HepG2 (cell line): ENCODE data around the gene AGAP1. TPM values are rescaled to one million over a fixed set of nuclear protein-coding genes. Genes with fewer than 3 reads are reported as not detected.

Source experiments
- AHDC1 ChIP-seq: sonication (generic); formaldehyde crosslinking; IDR thresholded peaks from 2 replicates; pipeline ENCODE4 v1.5.1; 2020; ENCODE audit warnings: mild to moderate bottlenecking, missing genetic modification reagents, borderline replicate concordance
- BRCA1 ChIP-seq: sonication (generic); formaldehyde crosslinking; IDR thresholded peaks from 2 replicates; pipeline ENCODE4 v1.4.0; 2020; ENCODE audit warnings: missing genetic modification reagents
- CEBPB ChIP-seq: IDR thresholded peaks from 2 replicates; pipeline ENCODE4 v1.6.1; 2011; ENCODE audit warnings: low read depth, low read length, improper control_type of control experiment, borderline replicate concordance
- FOXJ3 ChIP-seq: sonication (generic); formaldehyde crosslinking; IDR thresholded peaks from 2 replicates; pipeline ENCODE4 v1.4.0; 2020; ENCODE audit warnings: missing genetic modification reagents, mild to moderate bottlenecking, borderline replicate concordance
- IRX3 ChIP-seq: sonication (generic); formaldehyde crosslinking; IDR thresholded peaks from 2 replicates; pipeline ENCODE4 v1.8.1; 2023; ENCODE audit warnings: mild to moderate bottlenecking, low read depth, missing genetic modification reagents, borderline replicate concordance
- KAT8 ChIP-seq: IDR thresholded peaks from 2 replicates; pipeline ENCODE4 v1.6.1; 2016; ENCODE audit warnings: missing genetic modification reagents, missing compliant biosample characterization
- MATR3 ChIP-seq: sonication (generic); formaldehyde crosslinking; IDR thresholded peaks from 2 replicates; pipeline ENCODE4 v1.4.0; 2020; ENCODE audit warnings: missing genetic modification reagents
- NR3C1 ChIP-seq: sonication (generic); formaldehyde crosslinking; IDR thresholded peaks from 2 replicates; pipeline ENCODE4 v1.4.0; 2020; ENCODE audit warnings: missing genetic modification reagents
- SNRNP70 ChIP-seq: fragments of 200-400 bp; formaldehyde crosslinking; IDR thresholded peaks from 2 replicates; pipeline ENCODE4 v1.6.1; 2017; ENCODE audit warnings: mild to moderate bottlenecking, low read depth, low read length, moderate library complexity
- SP1 ChIP-seq, 2 experiments: fragments of 450-650 bp in 1 of 2; sonication (generic) in 1 of 2; formaldehyde crosslinking in 1 of 2; IDR thresholded peaks; 2 replicates each; pipeline versions ENCODE4 v1.4.0 to v1.6.1; 2016 to 2020; ENCODE audit warnings: missing genetic modification reagents in 1 of 2
- ZFP36 ChIP-seq: fragments of 150-350 bp; IDR thresholded peaks from 2 replicates; pipeline ENCODE4 v1.6.1; 2018; ENCODE audit warnings: borderline replicate concordance, low read length, low read depth; ENCODE audit not compliant: partially characterized antibody
- ZNF235 ChIP-seq: sonication (generic); formaldehyde crosslinking; IDR thresholded peaks from 2 replicates; pipeline ENCODE4 v1.8.1; 2023; ENCODE audit warnings: mild to moderate bottlenecking, missing genetic modification reagents, borderline replicate concordance
- ZNF264 ChIP-seq: sonication (generic); formaldehyde crosslinking; IDR thresholded peaks from 2 replicates; pipeline ENCODE4 v1.4.0; 2020; ENCODE audit warnings: missing genetic modification reagents
- ZNF431 ChIP-seq: sonication (generic); formaldehyde crosslinking; IDR thresholded peaks from 2 replicates; pipeline ENCODE4 v1.9.0; 2022; ENCODE audit warnings: missing genetic modification reagents, low read depth, mild to moderate bottlenecking, borderline replicate concordance
- ZNF557 ChIP-seq: sonication (generic); formaldehyde crosslinking; IDR thresholded peaks from 2 replicates; pipeline ENCODE4 v1.4.0; 2020; ENCODE audit warnings: missing genetic modification reagents
- ZNF652 ChIP-seq: IDR thresholded peaks from 2 replicates; pipeline ENCODE4 v1.6.1; 2016; ENCODE audit warnings: low read depth, borderline replicate concordance
- ZNF766 ChIP-seq: sonication (generic); formaldehyde crosslinking; IDR thresholded peaks from 2 replicates; pipeline ENCODE4 v1.5.0; 2020; ENCODE audit warnings: missing genetic modification reagents, borderline replicate concordance
- ZNF775 ChIP-seq: sonication (generic); formaldehyde crosslinking; IDR thresholded peaks from 2 replicates; pipeline ENCODE4 v1.4.0; 2020; ENCODE audit warnings: missing genetic modification reagents, mild to moderate bottlenecking, moderate library complexity, borderline replicate concordance
- polyA plus RNA-seq, 8 experiments: library from polyadenylated mRNA; depleted of rRNA in 3 of 8; stranded (reverse) in 7 of 8; unstranded in 1 of 8; fragments of >200 nt; fragmentation: Illumina TruSeq in 4 of 8; extraction: Trizol in 4 of 8; gene quantifications; 2 replicates each; pipeline versions ENCODE4 v1.2.1 to v1.2.3, GENCODE V29; 2011 to 2016; ENCODE audit warnings: low read depth in 4 of 8, missing spikeins in 1 of 8, mixed read lengths in 1 of 8; ENCODE audit not compliant: insufficient read depth in 1 of 8
- total RNA-seq, 5 experiments: library from RNA; depleted of rRNA; stranded (reverse); fragments of >200 nt; fragmentation: Illumina TruSeq; extraction: Trizol; gene quantifications; 2 replicates each; pipeline ENCODE4 v1.2.3, GENCODE V29; 2016; ENCODE audit warnings: low read depth in 1 of 5
- TF ChIP-seq, protein P1 (sequence below): sonication (generic); formaldehyde crosslinking; IDR thresholded peaks from 2 replicates; pipeline ENCODE4 v1.4.0; 2020; ENCODE audit warnings: missing genetic modification reagents, borderline replicate concordance

AGAP1 gene
- total and polyA plus RNA-seq, 2 of the 13 experiments (the other 11 are each of a cell fraction or from before 2014, with no cell fraction given): 21.2 to 32.7 TPM

DNA sequence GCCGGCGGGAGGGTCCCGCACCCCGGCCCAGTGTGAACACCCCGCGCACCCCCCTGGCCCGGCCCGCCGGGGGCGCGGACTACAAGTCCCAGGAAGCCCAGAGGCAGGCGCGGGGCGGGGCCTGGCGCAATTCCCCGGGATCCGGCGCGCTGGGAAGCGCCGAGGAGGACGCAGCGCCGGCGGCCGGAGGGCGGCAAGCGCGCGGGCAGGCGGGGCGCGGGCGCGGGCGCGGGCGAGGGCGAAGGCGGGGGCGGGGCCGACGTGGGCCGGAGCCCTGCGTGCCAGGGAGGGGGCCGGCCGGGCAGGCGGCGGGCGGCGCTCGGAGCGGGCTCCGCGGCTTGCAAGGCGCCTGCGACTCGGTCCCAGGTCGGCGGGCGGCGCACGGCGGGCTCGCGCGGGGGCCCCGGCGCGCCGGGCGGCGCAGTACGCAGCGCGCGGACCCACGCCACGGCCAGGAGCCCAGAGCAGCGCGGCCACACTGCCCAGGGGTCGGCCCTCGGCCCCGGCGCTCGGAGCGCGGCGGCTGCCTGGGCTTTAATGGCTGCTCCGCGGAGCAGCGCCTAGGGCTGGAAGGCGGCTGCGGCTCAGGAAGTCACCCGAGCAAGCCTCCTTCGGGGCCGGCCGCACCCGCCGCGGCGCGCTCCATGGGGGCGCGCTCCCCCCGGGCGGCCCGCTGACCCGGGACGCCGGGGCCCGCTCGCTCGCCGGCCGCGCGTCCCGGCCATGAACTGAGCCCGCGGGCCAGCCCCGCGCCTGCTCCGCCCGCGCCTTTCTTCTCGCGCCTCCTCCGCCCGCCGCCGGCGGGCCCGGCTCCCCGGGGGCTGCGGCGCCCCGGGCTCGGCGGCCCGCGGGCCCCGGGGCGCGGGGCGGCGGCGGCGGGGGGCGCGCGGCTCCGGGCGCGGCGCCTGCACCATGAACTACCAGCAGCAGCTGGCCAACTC, at the start of gene AGAP1 (continued):
- TF ChIP-seq KAT8 (CRISPR knock-in tag) (no peak), ZNF264 (CRISPR knock-in tag) (no peak), ZNF775 (CRISPR knock-in tag) (no peak), FOXJ3 (CRISPR knock-in tag) (no peak), SP1 (IDR thresholded peaks at IDR 0.05) (no peak), SP1 (CRISPR knock-in tag; IDR thresholded peaks at IDR 0.05) (peak; percentile 83), ZNF557 (no peak), ZNF431 (CRISPR knock-in tag) (no peak), ZNF235 (CRISPR knock-in tag) (no peak), ZNF766 (CRISPR knock-in tag) (no peak), CEBPB (peak; percentile 69; the same call in 1 of the 2 replicates), ZNF652 (CRISPR knock-in tag) (no peak), MATR3 (CRISPR knock-in tag) (no peak), BRCA1 (CRISPR knock-in tag) (no peak), IRX3 (CRISPR knock-in tag) (no peak), SNRNP70 (no peak), ZFP36 (no peak), NR3C1 (CRISPR knock-in tag) (no peak), AHDC1 (no peak)
- TF ChIP-seq, protein P1, sequence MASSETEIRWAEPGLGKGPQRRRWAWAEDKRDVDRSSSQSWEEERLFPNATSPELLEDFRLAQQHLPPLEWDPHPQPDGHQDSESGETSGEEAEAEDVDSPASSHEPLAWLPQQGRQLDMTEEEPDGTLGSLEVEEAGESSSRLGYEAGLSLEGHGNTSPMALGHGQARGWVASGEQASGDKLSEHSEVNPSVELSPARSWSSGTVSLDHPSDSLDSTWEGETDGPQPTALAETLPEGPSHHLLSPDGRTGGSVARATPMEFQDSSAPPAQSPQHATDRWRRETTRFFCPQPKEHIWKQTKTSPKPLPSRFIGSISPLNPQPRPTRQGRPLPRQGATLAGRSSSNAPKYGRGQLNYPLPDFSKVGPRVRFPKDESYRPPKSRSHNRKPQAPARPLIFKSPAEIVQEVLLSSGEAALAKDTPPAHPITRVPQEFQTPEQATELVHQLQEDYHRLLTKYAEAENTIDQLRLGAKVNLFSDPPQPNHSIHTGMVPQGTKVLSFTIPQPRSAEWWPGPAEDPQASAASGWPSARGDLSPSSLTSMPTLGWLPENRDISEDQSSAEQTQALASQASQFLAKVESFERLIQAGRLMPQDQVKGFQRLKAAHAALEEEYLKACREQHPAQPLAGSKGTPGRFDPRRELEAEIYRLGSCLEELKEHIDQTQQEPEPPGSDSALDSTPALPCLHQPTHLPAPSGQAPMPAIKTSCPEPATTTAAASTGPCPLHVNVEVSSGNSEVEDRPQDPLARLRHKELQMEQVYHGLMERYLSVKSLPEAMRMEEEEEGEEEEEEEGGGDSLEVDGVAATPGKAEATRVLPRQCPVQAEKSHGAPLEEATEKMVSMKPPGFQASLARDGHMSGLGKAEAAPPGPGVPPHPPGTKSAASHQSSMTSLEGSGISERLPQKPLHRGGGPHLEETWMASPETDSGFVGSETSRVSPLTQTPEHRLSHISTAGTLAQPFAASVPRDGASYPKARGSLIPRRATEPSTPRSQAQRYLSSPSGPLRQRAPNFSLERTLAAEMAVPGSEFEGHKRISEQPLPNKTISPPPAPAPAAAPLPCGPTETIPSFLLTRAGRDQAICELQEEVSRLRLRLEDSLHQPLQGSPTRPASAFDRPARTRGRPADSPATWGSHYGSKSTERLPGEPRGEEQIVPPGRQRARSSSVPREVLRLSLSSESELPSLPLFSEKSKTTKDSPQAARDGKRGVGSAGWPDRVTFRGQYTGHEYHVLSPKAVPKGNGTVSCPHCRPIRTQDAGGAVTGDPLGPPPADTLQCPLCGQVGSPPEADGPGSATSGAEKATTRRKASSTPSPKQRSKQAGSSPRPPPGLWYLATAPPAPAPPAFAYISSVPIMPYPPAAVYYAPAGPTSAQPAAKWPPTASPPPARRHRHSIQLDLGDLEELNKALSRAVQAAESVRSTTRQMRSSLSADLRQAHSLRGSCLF: no peak
